ENCODE results near the gene RPTOR.
"Not testable (repeated sequence)": the region's sequence is repeated elsewhere in the genome, so short reads cannot be mapped to it uniquely, and the experiment has no call there.

RPTOR gene

GRCh38 chr17:80545499-80545826, 825 bp downstream of the RPTOR start:
- DNase-seq (ENCODE audit: low read depth, low spot score), result peak; percentile 39

DNA sequence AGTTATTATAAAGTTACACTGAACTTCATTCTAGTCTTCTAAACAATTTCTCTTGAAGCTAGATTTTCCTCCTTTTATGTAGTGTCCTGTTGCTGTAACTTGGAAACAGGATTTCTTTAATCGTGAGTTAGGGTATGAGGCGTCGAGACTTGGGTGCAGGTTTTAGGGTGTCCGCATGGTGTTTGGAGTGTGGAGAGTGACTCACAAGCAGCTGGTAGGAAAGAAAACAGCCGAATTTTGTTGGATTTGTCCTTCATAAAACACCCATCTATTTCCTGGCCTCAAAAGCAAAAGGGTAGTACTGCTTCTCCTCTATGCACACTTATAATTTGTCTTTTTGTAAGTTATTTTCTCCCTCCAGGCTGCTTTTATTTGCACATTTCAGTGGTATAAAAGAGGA, 1.6 kb downstream of the RPTOR start:
- DNase-seq (ENCODE audit: low read depth, low spot score), result no peak

- DNase-seq (ENCODE audit: low read depth, low spot score), result no peak
These were observed 7.9 kb downstream of the RPTOR start for GRCh38 chr17:80552523-80552922.

GRCh38 chr17:80555266-80555665, 10.6 kb downstream of the RPTOR start:
- DNase-seq (ENCODE audit: low read depth, low spot score), result no peak

- no peak for DNase-seq (ENCODE audit: low read depth, low spot score)
These were observed 13.4 kb downstream of the RPTOR start for GRCh38 chr17:80558046-80558445.

DNA sequence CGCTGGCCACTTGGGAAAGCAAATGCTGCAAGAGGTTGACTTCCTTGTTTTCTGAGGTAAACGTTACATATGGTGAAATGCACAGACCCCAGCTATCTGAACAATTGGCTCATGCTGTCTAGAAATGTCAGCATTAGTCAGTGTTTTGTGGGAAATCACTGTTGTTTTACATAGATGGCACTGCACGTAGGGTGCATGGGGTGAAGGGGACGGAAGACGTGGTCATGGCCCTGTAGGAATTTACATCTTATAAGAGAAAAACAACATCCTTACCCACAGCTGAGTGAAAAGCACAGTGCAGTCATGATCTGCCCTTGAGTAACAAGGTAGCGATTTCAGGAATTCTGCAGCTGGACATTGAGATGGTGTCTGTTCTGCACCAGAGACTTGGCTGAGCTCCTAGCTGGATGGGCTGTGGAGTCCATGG, 15.2 kb downstream of the RPTOR start:
- no peak for DNase-seq (ENCODE audit: low read depth, low spot score)

GRCh38 chr17:80561541-80562114, 17.0 kb downstream of the RPTOR start:
- DNase-seq (ENCODE audit: low read depth, low spot score), result no peak

DNA sequence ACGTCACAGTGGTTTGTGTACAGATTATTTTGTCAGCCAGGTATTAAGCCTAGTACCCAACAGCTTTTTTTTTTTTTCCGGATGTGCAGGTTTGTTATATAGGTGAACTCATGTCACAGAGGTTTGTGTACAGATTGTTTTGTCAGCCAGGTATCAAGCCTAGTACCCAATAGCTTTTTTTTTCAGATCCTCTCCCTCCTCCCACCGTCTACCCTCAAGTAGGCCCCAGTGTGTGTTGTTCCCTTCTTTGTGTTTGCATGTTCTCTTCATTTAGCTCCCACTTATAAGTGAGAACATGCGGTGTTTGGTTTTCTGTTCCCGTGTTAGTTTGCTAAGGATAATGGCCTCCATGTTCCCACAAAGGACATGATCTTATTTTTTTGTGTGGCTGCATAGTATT, 19.9 kb downstream of the RPTOR start:
- DNase-seq (ENCODE audit: low read depth, low spot score), result no peak

DNA sequence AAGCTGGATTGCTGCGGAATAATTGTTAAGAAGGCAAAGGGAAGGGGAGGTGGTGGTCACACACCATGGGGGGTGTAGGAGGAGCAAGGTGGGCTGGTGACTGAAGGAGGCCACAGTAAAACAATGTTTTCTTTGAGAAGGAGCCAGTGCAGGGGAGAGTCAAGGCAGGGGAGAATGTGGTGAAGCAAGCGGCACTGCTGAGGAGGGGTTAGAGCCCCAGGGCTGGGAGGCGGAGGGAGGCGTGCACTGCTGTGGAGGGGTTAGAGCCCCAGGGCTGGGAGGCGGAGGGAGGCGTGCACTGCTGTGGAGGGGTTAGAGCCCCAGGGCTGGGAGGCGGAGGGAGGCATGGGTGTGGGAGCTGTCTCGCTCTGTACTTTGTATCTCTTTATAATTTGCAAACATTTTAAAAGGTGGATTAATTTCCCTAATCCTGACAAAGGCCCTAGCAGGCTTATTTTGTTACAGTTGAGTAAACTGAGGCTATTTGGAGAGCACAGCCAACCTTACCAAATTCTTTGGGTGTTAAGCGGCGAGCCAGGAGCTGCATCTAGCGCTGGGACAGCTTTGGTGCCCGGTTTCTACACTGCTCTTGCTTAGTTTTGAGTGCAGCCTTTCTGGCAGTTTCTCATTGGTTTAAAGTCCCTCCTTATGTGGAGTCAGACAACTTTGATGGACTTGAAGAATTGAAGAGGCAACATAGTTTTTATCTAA, 20.9 kb downstream of the RPTOR start:
- DNase-seq (ENCODE audit: low read depth, low spot score), result peak; percentile 53

DNA sequence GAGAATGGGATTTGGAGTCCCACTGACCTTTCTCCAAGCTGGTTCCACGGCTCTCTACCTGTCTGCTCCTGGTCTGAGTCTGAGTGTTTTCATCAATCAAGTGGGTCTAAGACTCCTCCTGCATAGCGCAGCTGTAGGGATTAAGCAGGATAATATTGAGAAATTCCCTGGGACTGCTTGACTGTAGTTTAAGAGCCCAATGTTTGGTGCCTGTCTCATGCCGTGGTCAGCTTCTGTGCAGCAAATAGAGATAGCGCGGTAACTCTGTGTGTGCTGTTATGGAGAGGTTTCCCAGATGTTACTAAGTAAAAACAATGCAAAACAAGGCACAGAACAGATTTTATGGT, 21.4 kb downstream of the RPTOR start:
- no peak for DNase-seq (ENCODE audit: low read depth, low spot score)

DNA sequence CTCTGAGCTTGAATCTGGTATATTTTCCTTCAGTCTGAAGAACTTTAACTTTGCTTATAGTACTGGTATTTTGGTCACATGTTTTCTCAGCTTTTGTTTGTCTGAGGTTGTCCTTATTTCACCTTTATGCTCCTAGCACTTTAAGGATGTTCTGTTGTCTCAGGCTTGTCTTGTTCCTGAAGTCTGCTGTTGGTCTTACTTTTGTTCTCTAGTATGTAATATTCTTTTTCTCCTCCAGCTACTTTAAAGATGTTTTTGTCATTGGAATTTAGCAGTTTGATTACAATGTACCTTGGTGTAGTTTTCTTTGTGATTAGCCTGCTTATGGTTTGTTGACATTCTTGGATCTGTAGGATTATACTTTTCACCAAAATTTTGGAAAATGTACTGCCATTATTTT, 23.6 kb downstream of the RPTOR start:
- DNase-seq (ENCODE audit: low read depth, low spot score), result no peak

DNA sequence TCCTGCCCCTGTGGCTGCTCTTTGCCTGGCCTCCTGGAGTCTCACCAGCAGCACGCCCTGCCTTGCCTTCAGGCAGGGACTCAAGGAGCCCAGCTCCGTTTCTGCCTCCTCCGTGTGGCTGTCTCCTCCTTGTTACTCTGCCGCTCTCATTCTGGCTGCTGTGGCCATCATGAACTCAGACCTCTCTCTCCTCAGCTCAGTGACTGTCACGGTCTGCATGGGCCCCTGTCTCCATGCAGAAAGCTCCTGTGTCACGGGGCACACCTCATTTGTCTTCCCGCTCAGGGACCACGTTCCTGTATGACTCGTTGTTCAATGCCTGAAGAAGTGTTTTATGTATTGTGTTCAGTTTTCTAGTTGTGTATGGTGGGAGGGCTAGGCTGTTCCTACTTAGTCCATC, 25.3 kb downstream of the RPTOR start:
- DNase-seq (ENCODE audit: low read depth, low spot score), result no peak

GRCh38 chr17:80573701-80574100, 29.1 kb downstream of the RPTOR start:
- DNase-seq (ENCODE audit: low read depth, low spot score), result no peak

DNA sequence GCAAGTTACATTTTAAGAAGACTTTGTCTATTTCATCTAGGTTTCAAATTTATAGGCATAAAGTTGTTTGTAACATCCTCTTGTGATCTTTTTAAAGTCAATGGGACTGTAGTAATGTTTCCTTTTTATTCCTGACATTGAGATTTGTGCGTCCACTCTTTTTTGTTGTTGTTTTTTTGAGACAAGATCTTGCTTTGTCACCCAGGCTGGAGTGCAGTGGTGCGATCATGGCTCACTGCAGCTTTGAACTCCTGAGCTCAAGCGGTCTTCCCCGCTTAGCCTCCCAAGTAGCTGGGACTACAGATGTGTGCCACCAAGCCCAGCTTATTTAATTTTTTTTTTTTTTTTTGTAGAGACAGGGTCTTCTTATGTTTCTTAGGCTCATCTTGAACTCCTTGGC, 29.9 kb downstream of the RPTOR start:
- no peak for DNase-seq (ENCODE audit: low read depth, low spot score)

- DNase-seq (ENCODE audit: low read depth, low spot score), result peak; percentile 84
These were observed 30.6 kb downstream of the RPTOR start for GRCh38 chr17:80575057-80575875.

DNA sequence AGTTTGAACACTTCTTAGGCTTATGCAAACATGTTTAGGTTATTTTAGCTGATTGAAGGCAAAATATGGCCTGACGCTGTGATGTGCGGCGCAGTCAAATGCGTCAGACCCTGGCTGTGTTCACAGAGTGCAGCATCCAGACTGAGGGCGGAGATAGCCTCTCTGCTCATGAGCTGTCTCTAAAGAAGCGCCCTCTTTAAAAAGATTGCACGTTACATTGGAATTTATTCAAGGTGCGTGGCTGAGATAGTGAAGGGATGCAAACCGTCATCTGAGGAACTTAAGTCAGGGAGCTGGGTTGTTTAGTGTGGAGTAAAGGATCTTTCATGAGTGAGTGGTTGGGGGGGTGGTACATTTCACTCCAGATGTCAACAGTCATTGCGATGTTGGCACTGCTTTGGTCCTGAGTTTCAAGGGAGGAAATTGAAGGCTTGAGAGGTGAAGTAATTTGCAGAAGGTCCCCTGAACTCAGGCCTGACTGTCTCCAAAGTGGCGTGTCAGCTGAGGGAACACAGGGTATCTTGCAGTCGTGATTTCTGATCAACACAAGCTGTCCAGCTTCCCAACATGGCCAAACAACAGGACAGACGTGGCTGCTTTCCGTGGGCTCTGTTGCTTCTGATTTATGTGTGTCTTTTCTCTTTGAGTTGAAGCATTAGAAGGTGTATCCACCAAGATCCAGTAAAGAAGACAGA, 33.4 kb downstream of the RPTOR start:
- DNase-seq (ENCODE audit: low read depth, low spot score), result no peak

GRCh38 chr17:80578668-80579388, 34.2 kb downstream of the RPTOR start:
- DNase-seq (ENCODE audit: low read depth, low spot score), result not testable (repeated sequence)

DNA sequence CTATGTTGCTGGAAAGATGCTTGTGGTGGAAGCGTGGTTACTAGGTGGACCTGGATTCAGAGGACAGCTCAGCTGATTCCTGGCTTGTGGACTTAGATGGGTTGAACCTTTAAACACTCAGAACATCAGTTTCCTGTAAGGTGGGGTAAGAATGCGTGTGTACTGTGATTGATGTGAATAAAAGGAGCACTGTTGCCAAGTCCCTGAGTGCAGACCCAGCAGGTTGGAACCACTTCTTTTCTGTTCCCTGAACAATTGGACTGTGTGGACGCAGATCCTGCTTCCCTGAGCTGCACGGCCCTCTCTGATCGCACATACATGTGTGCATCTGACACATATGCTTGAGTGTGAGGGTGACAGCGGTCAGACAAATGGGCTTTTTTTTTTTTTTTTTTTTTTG, 37.5 kb downstream of the RPTOR start:
- no peak for DNase-seq (ENCODE audit: low read depth, low spot score)

DNA sequence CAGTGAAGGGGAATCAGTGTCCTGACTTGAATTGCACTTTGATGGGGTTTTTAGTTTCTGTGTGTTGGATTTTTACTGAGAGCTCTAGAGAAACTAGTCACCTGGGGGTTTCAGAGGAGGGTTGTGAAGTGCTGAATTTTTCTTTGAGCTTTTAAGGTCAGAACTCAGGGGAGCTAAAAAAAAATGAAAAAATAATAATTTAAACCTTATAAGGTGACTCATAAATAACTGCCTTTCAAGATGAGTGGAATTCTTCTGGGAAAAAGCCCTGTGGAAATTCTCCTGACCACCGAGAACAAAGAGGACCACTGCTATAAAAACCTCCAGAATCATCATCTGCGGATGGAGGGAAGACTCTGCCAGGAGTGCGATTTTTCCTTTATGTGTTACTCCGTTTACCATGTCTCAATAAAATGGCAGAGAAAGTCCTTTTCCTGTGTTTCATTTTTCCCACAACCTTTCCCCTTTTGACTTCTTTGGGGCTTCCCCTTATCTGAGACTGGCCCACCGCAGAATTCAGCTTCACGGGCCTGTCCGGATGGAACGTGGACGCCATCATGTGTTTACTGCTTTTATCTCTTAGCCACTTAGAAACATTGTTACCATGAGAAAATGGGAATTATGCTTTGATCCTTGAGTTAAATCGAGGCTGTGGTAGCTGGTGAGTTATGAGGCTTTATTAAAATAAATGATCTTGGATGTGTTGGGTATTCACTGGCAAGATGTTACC, 39.7 kb downstream of the RPTOR start:
- DNase-seq (ENCODE audit: low read depth, low spot score), result no peak

DNA sequence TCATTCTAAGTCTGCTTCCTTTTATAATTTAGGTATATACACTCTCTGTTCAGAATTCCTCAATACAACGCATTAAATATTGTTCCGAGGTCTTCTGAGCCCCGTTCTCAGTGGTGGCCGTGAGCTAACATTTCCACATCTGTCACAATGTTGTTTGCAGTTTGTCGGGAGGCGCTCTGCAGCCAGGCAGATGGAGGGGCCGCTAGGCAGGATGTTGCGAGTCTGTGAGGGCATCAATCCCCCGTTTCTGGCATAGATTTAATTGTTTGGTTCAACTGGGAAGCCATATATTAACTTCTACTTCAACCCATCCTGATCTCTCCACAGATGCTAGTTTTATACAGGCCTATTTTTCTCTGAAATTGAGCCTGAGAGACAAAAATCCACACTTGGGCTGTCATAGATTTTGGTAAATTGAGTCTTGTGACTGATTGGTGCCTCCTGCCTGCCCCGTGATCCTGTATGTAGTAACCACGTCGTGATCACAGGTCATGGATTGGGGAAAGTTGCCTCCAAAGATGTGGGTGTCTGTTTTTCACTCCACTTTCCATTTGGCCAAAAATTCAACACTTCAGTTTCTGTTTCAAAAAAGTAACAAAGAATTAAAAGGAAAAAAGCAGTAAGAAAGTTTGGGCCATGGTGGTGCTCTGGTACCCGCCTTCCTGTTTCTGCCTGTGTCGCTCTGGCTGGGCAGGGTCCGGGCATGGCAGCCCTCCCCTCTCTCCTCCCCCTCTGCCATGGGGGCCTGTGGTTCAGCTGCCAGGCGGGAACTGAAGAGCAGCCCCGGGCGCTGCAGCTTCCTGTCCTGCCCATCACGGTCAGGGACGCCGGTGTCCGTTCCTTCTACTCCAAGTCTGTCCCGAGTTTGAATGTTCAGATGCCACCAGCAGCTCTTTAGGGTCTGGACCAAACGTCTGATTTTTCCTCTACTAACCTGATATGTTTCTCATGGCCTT, 41.5 kb downstream of the RPTOR start:
- DNase-seq (ENCODE audit: low read depth, low spot score), result no peak
